LNCAP (cell line): Measurements from ENCODE around the gene ATP2B3.

Experiments used
- TF ChIP-seq, protein P1 (sequence below): fragments of 450-650 bp; IDR thresholded peaks from 2 replicates; pipeline ENCODE4 v1.5.1; 2017; ENCODE audit warnings: mild to moderate bottlenecking

The ATP2B3 gene

DNA sequence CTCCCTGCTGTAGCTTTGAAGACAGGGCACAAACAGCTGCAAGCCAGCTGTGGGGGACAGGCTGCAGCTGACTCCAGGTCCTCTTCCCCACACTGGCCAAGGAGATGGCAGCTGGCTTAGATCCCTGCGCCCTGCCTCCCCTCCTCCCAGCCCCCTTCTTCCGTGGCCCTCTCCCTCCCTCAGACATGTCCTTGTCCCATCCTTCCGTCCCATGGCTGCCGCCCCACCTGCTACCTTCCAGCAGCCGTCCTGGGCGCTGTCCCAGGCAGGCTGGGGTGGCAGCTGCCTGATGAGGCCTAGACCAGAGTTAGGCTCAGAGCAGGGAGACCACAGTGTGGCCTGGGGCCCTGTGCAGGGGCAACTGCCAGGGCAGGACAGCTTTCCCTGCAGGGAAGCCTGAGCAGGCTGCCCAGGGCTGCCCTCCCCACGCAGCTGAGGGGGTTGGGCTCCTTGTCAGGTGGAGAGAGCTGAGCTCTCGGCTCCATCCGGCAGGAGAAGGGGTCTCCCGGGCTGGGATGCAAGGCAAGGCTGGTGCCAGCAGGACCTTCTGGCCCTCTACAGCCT is 26.0 kb upstream of the ATP2B3 start:
- TF ChIP-seq, protein P1, sequence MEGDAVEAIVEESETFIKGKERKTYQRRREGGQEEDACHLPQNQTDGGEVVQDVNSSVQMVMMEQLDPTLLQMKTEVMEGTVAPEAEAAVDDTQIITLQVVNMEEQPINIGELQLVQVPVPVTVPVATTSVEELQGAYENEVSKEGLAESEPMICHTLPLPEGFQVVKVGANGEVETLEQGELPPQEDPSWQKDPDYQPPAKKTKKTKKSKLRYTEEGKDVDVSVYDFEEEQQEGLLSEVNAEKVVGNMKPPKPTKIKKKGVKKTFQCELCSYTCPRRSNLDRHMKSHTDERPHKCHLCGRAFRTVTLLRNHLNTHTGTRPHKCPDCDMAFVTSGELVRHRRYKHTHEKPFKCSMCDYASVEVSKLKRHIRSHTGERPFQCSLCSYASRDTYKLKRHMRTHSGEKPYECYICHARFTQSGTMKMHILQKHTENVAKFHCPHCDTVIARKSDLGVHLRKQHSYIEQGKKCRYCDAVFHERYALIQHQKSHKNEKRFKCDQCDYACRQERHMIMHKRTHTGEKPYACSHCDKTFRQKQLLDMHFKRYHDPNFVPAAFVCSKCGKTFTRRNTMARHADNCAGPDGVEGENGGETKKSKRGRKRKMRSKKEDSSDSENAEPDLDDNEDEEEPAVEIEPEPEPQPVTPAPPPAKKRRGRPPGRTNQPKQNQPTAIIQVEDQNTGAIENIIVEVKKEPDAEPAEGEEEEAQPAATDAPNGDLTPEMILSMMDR, result no peak

DNA sequence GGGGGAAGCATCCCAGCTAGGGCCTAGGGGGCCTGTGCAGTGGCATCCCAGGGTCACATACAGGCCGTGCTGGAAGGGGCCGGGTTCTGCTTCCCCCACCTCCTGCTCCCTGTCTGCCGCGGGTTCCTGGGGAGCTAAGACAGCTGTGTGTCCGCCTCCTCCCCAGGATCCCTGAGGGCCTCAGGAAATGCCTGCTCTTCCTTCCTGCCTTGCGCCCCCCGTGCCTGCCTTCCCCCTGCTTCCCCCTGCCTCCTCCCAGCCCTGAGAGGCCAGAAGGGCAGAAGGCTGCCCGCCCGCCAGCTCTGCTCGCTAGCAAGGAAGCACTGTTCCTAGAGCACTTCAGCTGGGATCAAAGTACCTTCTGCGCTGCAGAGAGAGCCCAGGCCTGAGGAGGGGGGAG is 25.5 kb upstream of the ATP2B3 start:
- TF ChIP-seq, protein P1, result no peak

DNA sequence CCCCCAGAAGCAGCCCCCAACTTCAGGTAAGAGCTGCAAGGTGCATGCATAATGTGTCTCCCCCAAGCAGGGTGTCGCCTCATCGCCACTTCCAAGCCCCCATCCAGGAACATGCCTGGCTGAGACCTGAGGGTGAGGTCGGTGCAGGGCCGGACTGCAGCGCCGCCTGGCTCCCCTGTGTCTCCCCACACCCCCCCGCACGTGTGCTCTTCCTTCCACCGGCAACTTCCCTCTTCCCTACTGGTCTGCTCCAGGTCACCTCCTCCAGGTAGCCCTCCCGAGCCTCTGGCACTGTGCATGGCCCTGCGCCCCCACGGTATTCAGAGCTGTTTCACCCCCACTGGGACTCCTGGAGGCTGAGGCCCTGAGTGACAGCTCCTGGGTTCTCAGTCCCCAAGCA is 24.9 kb upstream of the ATP2B3 start:
- TF ChIP-seq, protein P1, result no peak

DNA sequence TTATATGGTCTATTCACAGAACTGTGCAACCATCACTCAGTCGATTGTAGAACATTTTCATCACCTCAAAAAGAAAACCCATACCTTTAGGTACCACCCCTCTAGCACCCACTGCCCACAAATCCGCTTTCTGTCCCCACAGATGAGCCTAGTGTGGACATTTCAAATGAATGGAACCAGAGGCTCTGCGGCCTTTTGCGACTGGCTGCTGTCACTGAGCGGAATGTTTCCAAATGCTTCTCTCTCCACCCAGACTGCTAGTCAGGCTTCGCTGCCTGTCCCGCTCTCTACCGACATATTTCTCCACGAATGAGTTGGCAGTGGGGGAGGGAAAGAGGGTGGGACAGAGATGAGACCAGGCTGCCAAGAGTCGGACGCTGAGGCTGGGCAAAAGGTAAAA is 24.4 kb upstream of the ATP2B3 start:
- TF ChIP-seq, protein P1, result no peak

DNA sequence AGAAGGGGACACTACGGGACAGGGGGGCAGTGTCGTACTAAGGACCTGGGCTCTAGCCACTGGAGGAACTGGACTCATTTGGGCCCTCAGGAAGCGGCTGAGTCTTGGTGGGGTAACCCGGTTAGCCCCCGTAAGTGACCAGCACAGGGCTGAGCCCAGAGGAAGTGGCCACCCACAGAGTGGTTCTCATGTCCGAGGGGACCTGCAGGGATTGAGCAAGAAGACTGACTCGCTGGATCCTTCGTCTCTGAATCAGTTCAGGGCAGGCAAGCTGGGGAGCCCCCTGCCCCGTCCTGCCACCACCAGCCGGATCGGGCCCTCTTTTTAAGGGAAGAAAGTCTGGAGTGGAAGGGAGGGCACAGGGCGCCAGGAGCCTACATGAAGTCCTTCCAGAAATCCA is 23.4 kb upstream of the ATP2B3 start:
- TF ChIP-seq, protein P1, result no peak

DNA sequence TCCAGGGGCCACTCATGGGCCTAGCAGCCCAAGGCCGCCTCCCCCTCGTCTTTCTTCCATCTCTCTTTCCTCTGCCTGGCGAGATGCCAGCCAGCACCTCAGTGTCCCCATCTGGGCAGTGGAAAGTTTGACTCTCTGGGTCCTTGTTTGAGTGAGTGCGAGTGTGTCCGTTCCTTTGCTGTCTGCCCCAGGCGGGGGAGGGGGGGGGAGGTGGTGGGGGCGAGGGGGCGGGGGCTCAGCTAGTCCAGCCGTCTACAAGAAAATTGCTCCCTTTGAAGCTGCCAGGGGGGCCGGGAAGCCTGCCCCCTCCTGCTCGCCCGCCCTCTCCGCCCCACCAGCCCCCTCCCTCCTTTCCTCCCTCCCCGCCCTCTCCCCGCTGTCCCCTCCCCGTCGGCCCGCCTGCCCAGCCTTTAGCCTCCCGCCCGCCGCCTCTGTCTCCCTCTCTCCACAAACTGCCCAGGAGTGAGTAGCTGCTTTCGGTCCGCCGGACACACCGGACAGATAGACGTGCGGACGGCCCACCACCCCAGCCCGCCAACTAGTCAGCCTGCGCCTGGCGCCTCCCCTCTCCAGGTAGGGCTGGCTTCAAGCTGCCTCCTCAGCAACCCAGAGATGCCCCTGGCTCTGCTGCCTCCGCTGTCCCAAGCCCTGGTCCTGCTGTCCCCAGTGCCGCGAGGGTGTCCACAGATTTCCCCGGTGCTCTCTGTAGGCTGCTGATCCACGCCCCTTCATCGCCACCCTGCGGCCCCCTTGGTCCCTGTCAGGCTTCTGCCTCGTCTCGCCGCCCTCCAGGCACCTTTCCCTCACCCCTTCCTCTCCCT is 22.7 kb upstream of the ATP2B3 start, which contains the start of gene BGN:
TSS of gene BGN (plus strand) at position 440 of the 821 bp plus-strand sequence. CDS start 9,652 bp downstream, outside the sequence.
- TF ChIP-seq, protein P1, result no peak

DNA sequence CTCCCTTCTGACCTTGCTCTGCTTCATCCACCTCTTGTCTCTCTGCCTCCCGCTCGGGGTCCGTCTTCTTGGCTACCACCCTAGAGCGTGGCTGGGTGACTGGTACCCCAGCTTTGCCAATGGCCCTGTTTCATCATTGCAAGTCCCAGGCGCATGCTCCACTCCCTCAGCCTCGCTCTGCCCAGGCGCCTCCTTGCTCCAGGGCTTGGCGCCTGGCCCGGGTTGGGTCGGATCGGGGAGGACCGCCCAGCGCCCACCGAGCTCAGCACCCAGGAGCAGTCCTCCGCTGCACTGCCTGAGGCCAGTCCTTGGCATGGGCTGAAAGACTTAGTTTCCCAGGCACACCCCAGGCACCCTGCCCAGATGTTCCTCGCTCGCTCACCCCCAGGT is 22.1 kb upstream of the ATP2B3 start:
- TF ChIP-seq, protein P1, result no peak
